Endodermal cell (in vitro differentiated cells): Measurements from ENCODE around the gene KLHL22. TPM values are rescaled to one million over a fixed set of nuclear protein-coding genes. Genes with fewer than 3 reads are reported as not detected.
"Not testable (repeated sequence)": the region's sequence is repeated elsewhere in the genome, so short reads cannot be mapped to it uniquely, and the experiment has no call there.

Source experiments
- DNase-seq: peaks from one replicate; pipeline ENCODE4 v3.0.0-alpha.2; 2017
- H3K27ac ChIP-seq: 2 replicates; pipeline ENCODE4 v1.5.1; 2013; ENCODE audit warnings: mild to moderate bottlenecking, low read depth, low read length, moderate library complexity
- H3K27me3 ChIP-seq: 2 replicates; pipeline ENCODE4 v1.6.1; 2013; ENCODE audit warnings: mild to moderate bottlenecking, low read length, moderate library complexity; ENCODE audit not compliant: insufficient read depth, control insufficient read depth, poor library complexity, severe bottlenecking
- H3K36me3 ChIP-seq: 2 replicates; pipeline ENCODE4 v1.7.0; 2013; ENCODE audit warnings: mild to moderate bottlenecking, low read length, moderate library complexity; ENCODE audit not compliant: control insufficient read depth, insufficient read depth
- H3K4me1 ChIP-seq: one replicate; pipeline ENCODE4 v1.7.0; 2013; ENCODE audit warnings: low read length; ENCODE audit not compliant: control insufficient read depth, insufficient read depth
- H3K4me3 ChIP-seq: 2 replicates; pipeline ENCODE4 v1.5.1; 2013; ENCODE audit warnings: mild to moderate bottlenecking, low read length, moderate library complexity
- H3K9ac ChIP-seq: 2 replicates; pipeline ENCODE4 v1.6.1; 2013; ENCODE audit warnings: mild to moderate bottlenecking, low read length, moderate library complexity; ENCODE audit not compliant: poor library complexity, severe bottlenecking; ENCODE audit errors: extremely low read depth
- H3K9me3 ChIP-seq: 2 replicates; pipeline ENCODE4 v1.6.1; 2013; ENCODE audit warnings: mild to moderate bottlenecking, low read length, moderate library complexity; ENCODE audit not compliant: control insufficient read depth
- H3K27ac Mint-ChIP-seq: 2 replicates; pipeline ENCODE4 v1.8.0; 2020; ENCODE audit warnings: mixed read lengths
- H3K27me3 Mint-ChIP-seq: 2 replicates; pipeline ENCODE4 v1.8.0; 2021; ENCODE audit warnings: mild to moderate bottlenecking, mixed read lengths; ENCODE audit not compliant: insufficient read depth
- H3K36me3 Mint-ChIP-seq: 2 replicates; pipeline ENCODE4 v1.8.0; 2020; ENCODE audit warnings: low read depth, mixed read lengths
- H3K4me1 Mint-ChIP-seq: 2 replicates; pipeline ENCODE4 v1.8.0; 2020; ENCODE audit warnings: mixed read lengths
- H3K4me3 Mint-ChIP-seq: 2 replicates; pipeline ENCODE4 v1.8.0; 2020; ENCODE audit warnings: mild to moderate bottlenecking, moderate library complexity, mixed read lengths
- H3K9me3 Mint-ChIP-seq: 2 replicates; pipeline ENCODE4 v1.8.0; 2020; ENCODE audit warnings: mild to moderate bottlenecking, mixed read lengths
- WGBS, 2 experiments: methylation state at CpG; one replicate each; pipeline versions ENCODE4 v1.1.5 to v1.1.7; 2013; ENCODE audit warnings: missing lambda C conversion rate in 2 of 2, mixed read lengths in 1 of 2; ENCODE audit not compliant: insufficient coverage in 1 of 2, insufficient read length in 1 of 2; 5-methylcytosine and 5-hydroxymethylcytosine counted together
- total RNA-seq, 2 donors: library from RNA; stranded (reverse); fragmentation: NEBNext Ultra II Directional in 1 of 2; extraction: Animal tissue kit (Norgen Biotek cat#: 25700) in 1 of 2; gene quantifications; 2 replicates in 1 of 2; 3 replicates in 1 of 2; pipeline ENCODE4 v1.2.1, GENCODE V29; 2021
- TF ChIP-seq, protein P1 (sequence below): fragments of 200-600 bp; sonication (generic); conservative IDR thresholded peaks from 2 replicates; pipeline ENCODE4 v1.5.0; 2021; ENCODE audit warnings: antibody characterized with exemption, mild to moderate bottlenecking

Gene KLHL22
- total RNA-seq, 2 donors from 2014 or later, result 26.5 to 32.8 TPM

- H3K9me3 Mint-ChIP-seq, result no peaks in the 10 kb centered on the region
These were observed 83.0 kb downstream of the KLHL22 start for GRCh38 chr22:20412474-20413216.

DNA sequence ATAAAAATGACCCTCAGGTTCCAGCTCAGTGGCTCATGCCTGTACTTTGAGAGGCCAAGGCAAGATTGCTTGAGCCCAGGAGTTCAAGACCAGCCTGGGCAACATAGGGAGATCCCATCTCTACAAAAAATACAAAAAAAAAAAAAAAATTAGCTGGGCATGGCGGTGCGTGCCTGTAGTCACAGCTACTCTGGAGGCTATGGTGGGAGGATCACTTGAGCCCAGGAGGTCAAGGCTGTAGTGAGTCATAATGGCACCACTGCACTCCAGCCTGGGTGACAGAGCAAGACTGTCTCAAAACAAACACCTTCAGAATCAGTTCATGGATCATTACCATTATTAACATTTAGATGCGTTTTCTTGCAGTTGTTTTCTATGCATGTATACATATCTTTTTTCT lies 86.2 kb downstream of the KLHL22 start:
- H3K4me3 Mint-ChIP-seq, H3K4me1 Mint-ChIP-seq, H3K27me3 ChIP-seq, H3K27ac Mint-ChIP-seq, H3K9ac ChIP-seq, H3K9me3 ChIP-seq, H3K9me3 Mint-ChIP-seq, H3K27me3 Mint-ChIP-seq, H3K4me1 ChIP-seq, H3K4me3 ChIP-seq, H3K27ac ChIP-seq: not testable (repeated sequence)
- DNase-seq, result peak; percentile 13
- WGBS, 2 experiments, result 97% methylated on average over 3 of the region's 3 CpGs; no CpG with 5 or more reads in 1 of the 2 experiments
- H3K36me3 Mint-ChIP-seq, result peaks cover 31% of the 10 kb centered on the region
- peaks cover 15% of the 10 kb centered on the region for H3K36me3 ChIP-seq

More at GRCh38 chr22:20412474-20413216, 83.0 kb downstream of the KLHL22 start:
- no peaks in the 10 kb centered on the region for H3K27me3 ChIP-seq
- no peak overlapping the region for H3K27ac Mint-ChIP-seq
- H3K4me1 Mint-ChIP-seq, result no peaks in the 10 kb centered on the region
- H3K36me3 ChIP-seq, result peaks cover 2% of the 10 kb centered on the region
- H3K27me3 Mint-ChIP-seq, result peaks cover 2% of the 10 kb centered on the region
- peaks cover 11% of the 10 kb centered on the region for H3K36me3 Mint-ChIP-seq
- 87 to 91% methylated on average over 9 to 10 of the region's 10 CpGs for WGBS, 2 experiments
- no peak overlapping the region for H3K4me3 ChIP-seq
- no peak overlapping the region for H3K4me3 Mint-ChIP-seq
- no peaks in the 10 kb centered on the region for H3K9me3 ChIP-seq
- no peaks in the 10 kb centered on the region for H3K4me1 ChIP-seq
- TF ChIP-seq, protein P1, sequence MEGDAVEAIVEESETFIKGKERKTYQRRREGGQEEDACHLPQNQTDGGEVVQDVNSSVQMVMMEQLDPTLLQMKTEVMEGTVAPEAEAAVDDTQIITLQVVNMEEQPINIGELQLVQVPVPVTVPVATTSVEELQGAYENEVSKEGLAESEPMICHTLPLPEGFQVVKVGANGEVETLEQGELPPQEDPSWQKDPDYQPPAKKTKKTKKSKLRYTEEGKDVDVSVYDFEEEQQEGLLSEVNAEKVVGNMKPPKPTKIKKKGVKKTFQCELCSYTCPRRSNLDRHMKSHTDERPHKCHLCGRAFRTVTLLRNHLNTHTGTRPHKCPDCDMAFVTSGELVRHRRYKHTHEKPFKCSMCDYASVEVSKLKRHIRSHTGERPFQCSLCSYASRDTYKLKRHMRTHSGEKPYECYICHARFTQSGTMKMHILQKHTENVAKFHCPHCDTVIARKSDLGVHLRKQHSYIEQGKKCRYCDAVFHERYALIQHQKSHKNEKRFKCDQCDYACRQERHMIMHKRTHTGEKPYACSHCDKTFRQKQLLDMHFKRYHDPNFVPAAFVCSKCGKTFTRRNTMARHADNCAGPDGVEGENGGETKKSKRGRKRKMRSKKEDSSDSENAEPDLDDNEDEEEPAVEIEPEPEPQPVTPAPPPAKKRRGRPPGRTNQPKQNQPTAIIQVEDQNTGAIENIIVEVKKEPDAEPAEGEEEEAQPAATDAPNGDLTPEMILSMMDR, result no peak
- H3K9ac ChIP-seq, result no peak overlapping the region
- no peak overlapping the region for H3K27ac ChIP-seq
- DNase-seq, result no peak

DNA sequence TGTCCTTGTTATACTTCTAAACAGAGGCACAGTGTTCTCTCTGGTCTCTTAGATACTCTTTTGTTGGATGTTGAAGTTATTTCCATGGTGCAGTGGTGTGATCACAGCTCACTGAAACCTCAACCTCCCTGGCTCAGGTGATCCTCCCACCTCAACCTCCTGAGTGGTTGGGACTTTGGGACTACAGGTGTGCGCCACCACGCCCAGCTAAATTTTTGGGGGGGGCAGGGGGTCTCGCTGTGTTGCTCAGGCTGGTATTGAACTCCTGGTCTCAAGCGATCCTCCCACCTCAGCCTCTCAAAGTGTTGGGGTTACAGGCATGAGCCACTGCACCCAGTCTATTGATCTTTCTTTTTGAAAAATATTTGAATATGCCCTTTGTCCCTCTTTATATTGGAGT lies 86.7 kb downstream of the KLHL22 start:
- no peak overlapping the region for H3K4me3 Mint-ChIP-seq
- H3K27me3 Mint-ChIP-seq, result no peaks in the 10 kb centered on the region
- WGBS, 2 experiments, result 85% methylated on average over 4 of the region's 4 CpGs; no CpG with 5 or more reads in 1 of the 2 experiments

More for the DNA sequence above, 86.7 kb downstream of the KLHL22 start:
- H3K27ac Mint-ChIP-seq, result no peak overlapping the region
- H3K4me1 Mint-ChIP-seq, result no peaks in the 10 kb centered on the region
- Histone ChIP-seq H3K27me3 (no peaks in the 10 kb centered on the region), H3K4me3 (no peak overlapping the region), H3K9me3 (no peaks in the 10 kb centered on the region), H3K4me1 (no peaks in the 10 kb centered on the region), H3K9ac (no peak overlapping the region), H3K36me3 (peaks cover 20% of the 10 kb centered on the region), H3K27ac (no peak overlapping the region)
- TF ChIP-seq, protein P1, result no peak
- peaks cover 35% of the 10 kb centered on the region for H3K36me3 Mint-ChIP-seq
- peak; percentile 20 for DNase-seq
- H3K9me3 Mint-ChIP-seq, result no peaks in the 10 kb centered on the region
